DND-41 (cell line): ENCODE results near the gene CCDC89.

ENCODE experiments used
- EZH2 ChIP-seq: IDR thresholded peaks from 3 replicates; pipeline ENCODE4 v1.6.1; 2012; ENCODE audit warnings: borderline replicate concordance, low read depth, mild to moderate bottlenecking, moderate library complexity, low read length, inconsistent platforms; ENCODE audit not compliant: severe bottlenecking
- TF ChIP-seq, protein P1 (sequence below): IDR thresholded peaks from 2 replicates; pipeline ENCODE4 v1.5.1; 2012; ENCODE audit warnings: borderline replicate concordance, low read length, moderate library complexity, mild to moderate bottlenecking; ENCODE audit not compliant: poor library complexity, severe bottlenecking; ENCODE audit errors: extremely low read depth

- TF ChIP-seq, protein P1, sequence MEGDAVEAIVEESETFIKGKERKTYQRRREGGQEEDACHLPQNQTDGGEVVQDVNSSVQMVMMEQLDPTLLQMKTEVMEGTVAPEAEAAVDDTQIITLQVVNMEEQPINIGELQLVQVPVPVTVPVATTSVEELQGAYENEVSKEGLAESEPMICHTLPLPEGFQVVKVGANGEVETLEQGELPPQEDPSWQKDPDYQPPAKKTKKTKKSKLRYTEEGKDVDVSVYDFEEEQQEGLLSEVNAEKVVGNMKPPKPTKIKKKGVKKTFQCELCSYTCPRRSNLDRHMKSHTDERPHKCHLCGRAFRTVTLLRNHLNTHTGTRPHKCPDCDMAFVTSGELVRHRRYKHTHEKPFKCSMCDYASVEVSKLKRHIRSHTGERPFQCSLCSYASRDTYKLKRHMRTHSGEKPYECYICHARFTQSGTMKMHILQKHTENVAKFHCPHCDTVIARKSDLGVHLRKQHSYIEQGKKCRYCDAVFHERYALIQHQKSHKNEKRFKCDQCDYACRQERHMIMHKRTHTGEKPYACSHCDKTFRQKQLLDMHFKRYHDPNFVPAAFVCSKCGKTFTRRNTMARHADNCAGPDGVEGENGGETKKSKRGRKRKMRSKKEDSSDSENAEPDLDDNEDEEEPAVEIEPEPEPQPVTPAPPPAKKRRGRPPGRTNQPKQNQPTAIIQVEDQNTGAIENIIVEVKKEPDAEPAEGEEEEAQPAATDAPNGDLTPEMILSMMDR = no peak
- no peak for TF ChIP-seq EZH2
Measured at GRCh38 chr11:85717429-85717828, 31.4 kb upstream of the CCDC89 start.
